Heart left ventricle (tissue), 16 donors: Measurements from ENCODE around the gene BAZ2B. TPM values are rescaled to one million over a fixed set of nuclear protein-coding genes. Genes with fewer than 3 reads are reported as not detected.

Experiments
- ATAC-seq, 4 donors: fragments of 200-7000 bp; cut with Tn5 transposase; one replicate each; pipeline ENCODE4 v1.9.1; 2020 to 2022; ENCODE audit warnings: moderate library complexity in 4 of 4, mild to moderate bottlenecking in 3 of 4, moderate number of reproducible peaks in 1 of 4
- DNase-seq, 5 donors: peaks; one replicate each; pipeline ENCODE4 v3.0.0-alpha.2; 2020
- H3K27ac ChIP-seq, 12 donors: fragments of 200-600 bp; sonication (generic) in 4 of 12; one replicate each; pipeline versions ENCODE4 v1.5.0 to v1.8.0; 2016 to 2022; ENCODE audit warnings: mild to moderate bottlenecking in 2 of 12
- H3K27me3 ChIP-seq, 9 donors: fragments of 200-600 bp; sonication (generic) in 2 of 9; one replicate each; pipeline versions ENCODE4 v1.5.1 to v1.8.0; 2016 to 2022; ENCODE audit warnings: mild to moderate bottlenecking in 3 of 9
- H3K36me3 ChIP-seq, 9 donors: fragments of 200-600 bp; sonication (generic) in 2 of 9; one replicate each; pipeline versions ENCODE4 v1.5.0 to v1.8.0; 2018 to 2022; ENCODE audit warnings: mild to moderate bottlenecking in 2 of 9
- H3K4me1 ChIP-seq, 12 donors: fragments of 200-600 bp; sonication (generic) in 4 of 12; one replicate each; pipeline versions ENCODE4 v1.5.0 to v1.8.0; 2016 to 2022; ENCODE audit warnings: mild to moderate bottlenecking in 3 of 12
- H3K4me3 ChIP-seq, 12 donors: fragments of 200-600 bp; sonication (generic) in 4 of 12; one replicate each; pipeline versions ENCODE4 v1.5.0 to v1.8.0; 2017 to 2022; ENCODE audit warnings: mild to moderate bottlenecking in 9 of 12, moderate library complexity in 4 of 12
- H3K9me3 ChIP-seq, 12 donors: fragments of 200-600 bp; sonication (generic) in 4 of 12; one replicate each; pipeline versions ENCODE4 v1.5.0 to v1.8.0; 2016 to 2022; ENCODE audit warnings: mild to moderate bottlenecking in 1 of 12
- CTCF ChIP-seq, 12 donors: fragments of 200-600 bp; sonication (generic) in 4 of 12; IDR thresholded peaks; one replicate each; pipeline versions ENCODE4 v1.5.0 to v1.8.0; 2018 to 2022; ENCODE audit warnings: antibody characterized with exemption in 12 of 12, mild to moderate bottlenecking in 5 of 12
- POLR2A ChIP-seq, 2 donors: fragments of 450-650 bp; IDR thresholded peaks; one replicate each; pipeline ENCODE4 v1.6.1; 2017; ENCODE audit warnings: antibody characterized with exemption in 2 of 2, mild to moderate bottlenecking in 2 of 2, moderate library complexity in 2 of 2
- WGBS, 4 donors: extraction: QIAGEN DNeasy Blood & Tissue Kit in 2 of 4; methylation state at CpG; one replicate each; pipeline versions ENCODE4 v1.1.5 to v1.1.7; 2013 to 2018; 5-methylcytosine and 5-hydroxymethylcytosine counted together
- intact Hi-C, 10 donors: fragments of 100-400 bp; cut with DNase I; formaldehyde crosslinking; loops; one replicate each; pipeline versions ENCODE4 v1.11.1 to v1.14.2; 2022
- polyA plus RNA-seq, 2 donors: library from polyadenylated mRNA; stranded (reverse); fragments of 200-250 nt; gene quantifications; one replicate each; pipeline ENCODE4 v1.2.3, GENCODE V29; 2013
- total RNA-seq, 9 donors: library from RNA; depleted of rRNA in 2 of 9; stranded (reverse); fragments of >200 nt in 2 of 9; fragmentation: NEBNext Ultra II Directional in 3 of 9; extraction: Animal tissue kit (Norgen Biotek cat#: 25700) in 3 of 9; gene quantifications; one replicate each; pipeline versions ENCODE4 v1.1.0 to v1.2.4, GENCODE V29; 2016 to 2023
- donor health status: ischemic (EF 13 %, LVEDD 7.1; RV severe dilation, severe dysfunction).
- donor health status: healthy with polysubstance abuse.
- donor health status: DM: no; HTN: yes; CAD: no.
- donor health status: DM: no; HTN: no; CAD: no.
- donor health status: ischemic (EF 25% LVEDD 6.9; RV normal size, moderate dysfunction).
- donor health status: ischemic (EF 25% LVEDD 5.7; RV mildly dilated, moderate dysfunction).
- donor health status: healthy.
- donor health status: DM: yes; HTN: yes; CAD: no.
- donor health status: ischemic (EF 35%, LVEDD 5.7; RV mildly dilated, moderate dysfunction).
- donor health status: nonischemic (EF 11% LVEDD 7.7; RV severe dilation, severe dysfunction).
- donor health status: DM: yes; HTN: yes; CAD: no.
- donor health status: PGD.
- donor health status: ischemic (EF 29% LVEDD 5.4; RV normal size, mild dysfunction).
- donor health status: nonischemic (EF 23%, LVEDD 6.1; RV moderate dilation, normal function).

The BAZ2B gene
- total and polyA plus RNA-seq, 11 donors: 15.3 to 56.5 (median 40.2) TPM

GRCh38 chr2:159455330-159455918 is 160.9 kb downstream of the BAZ2B start:
- no peaks in the 10 kb centered on the region for H3K9me3 ChIP-seq
- peaks cover 0 to 6% (median 0%) of the 10 kb centered on the region in 9 donors for H3K36me3 ChIP-seq
- intact Hi-C loops: no loop called here
- no peak overlapping the region for H3K27ac ChIP-seq
- ATAC-seq (peak in 1 of 4 donors; percentile 18), DNase-seq (no peak)
- no peaks in the 10 kb centered on the region for H3K27me3 ChIP-seq
- H3K4me1 ChIP-seq: peaks cover 0 to 40% (median 24%) of the 10 kb centered on the region in 12 donors
- no peak for TF ChIP-seq CTCF (IDR thresholded peaks at IDR 0.05)
- no peak for TF ChIP-seq POLR2A (IDR thresholded peaks at IDR 0.05)
- H3K4me3 ChIP-seq: no peak overlapping the region

GRCh38 chr2:159454185-159454584 is 162.2 kb downstream of the BAZ2B start:
- no peaks in the 10 kb centered on the region for H3K27me3 ChIP-seq
- no peaks in the 10 kb centered on the region for H3K9me3 ChIP-seq
- intact Hi-C loops: no loop called here
- peaks cover 0 to 6% (median 0%) of the 10 kb centered on the region in 9 donors for H3K36me3 ChIP-seq
- peaks cover 0 to 42% (median 23%) of the 10 kb centered on the region in 12 donors for H3K4me1 ChIP-seq
- no peak for DNase-seq
- TF ChIP-seq CTCF (IDR thresholded peaks at IDR 0.05) (no peak), POLR2A (IDR thresholded peaks at IDR 0.05) (no peak)
- no peak overlapping the region for H3K4me3 ChIP-seq
- no peak overlapping the region for H3K27ac ChIP-seq
- ATAC-seq: peak in 3 of 4 donors; percentile 16 to 29 (median 26)

DNA sequence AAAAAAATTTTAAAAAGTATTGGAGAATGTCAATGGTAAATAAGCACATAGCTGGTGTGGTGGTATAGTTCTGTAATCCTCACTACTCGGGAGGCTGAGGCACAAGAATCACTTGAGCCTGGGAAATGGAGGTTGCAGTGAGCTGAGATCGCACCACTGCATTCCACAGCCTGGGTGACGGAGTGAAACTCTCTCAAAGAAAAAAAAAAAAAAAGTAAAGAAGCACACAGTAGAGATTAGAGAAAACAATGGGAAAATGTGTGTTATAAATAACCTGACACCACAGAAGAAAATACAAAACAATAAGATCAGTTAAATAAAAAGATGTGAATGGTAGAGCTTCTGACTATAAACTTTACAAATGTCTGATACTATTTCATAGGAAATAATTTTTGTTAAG is 166.2 kb downstream of the BAZ2B start:
- intact Hi-C loops: no loop called here
- no peak for DNase-seq
- ATAC-seq: no peak
- H3K27me3 ChIP-seq: no peaks in the 10 kb centered on the region
- H3K4me1 ChIP-seq: peaks cover 0 to 20% (median 12%) of the 10 kb centered on the region in 12 donors
- no peak for TF ChIP-seq CTCF (IDR thresholded peaks at IDR 0.05)
- TF ChIP-seq POLR2A (IDR thresholded peaks at IDR 0.05): no peak
- peaks cover 0 to 11% (median 0%) of the 10 kb centered on the region in 12 donors for H3K9me3 ChIP-seq
- H3K27ac ChIP-seq: no peak overlapping the region
- 77 to 82% (median 80%) methylated on average over 3 of the region's 3 CpGs for WGBS, 4 donors
- no peak overlapping the region for H3K4me3 ChIP-seq
- peaks cover 0 to 35% (median 29%) of the 10 kb centered on the region in 9 donors for H3K36me3 ChIP-seq

- Histone ChIP-seq H3K27me3 (no peaks in the 10 kb centered on the region), H3K4me1 (peaks cover 0 to 15% (median 6%) of the 10 kb centered on the region in 12 donors), H3K9me3 (peaks cover 0 to 11% (median 0%) of the 10 kb centered on the region in 12 donors), H3K4me3 (no peak overlapping the region), H3K36me3 (peaks cover 0 to 41% (median 35%) of the 10 kb centered on the region in 9 donors), H3K27ac (no peak overlapping the region)
- DNase-seq: no peak
- TF ChIP-seq CTCF (IDR thresholded peaks at IDR 0.05): no peak
- TF ChIP-seq POLR2A (IDR thresholded peaks at IDR 0.05): no peak
- no peak for ATAC-seq
- 0% methylated on average over 1 of the region's 1 CpG for WGBS, 4 donors
- intact Hi-C loops: loop anchor here in 2 of 10 donors (10.0 kb wide), 2 partner anchors 155 to 165 kb away; partner anchors contain the start of gene BAZ2B (in 1 of the 2)
These were observed 166.7 kb downstream of the BAZ2B start for GRCh38 chr2:159449504-159450124.
